ENCODE results near the gene IPMK. TPM values are rescaled to one million over a fixed set of nuclear protein-coding genes. Genes with fewer than 3 reads are reported as not detected.

The IPMK gene
- total RNA-seq, 1 experiment from 2014 or later: 10.9 TPM

GRCh38 chr10:58262766-58263165 lies 4.9 kb downstream of the IPMK start:
- H3K36me3 Mint-ChIP-seq: peaks cover 16% of the 10 kb centered on the region
- DNase-seq (ENCODE audit: low spot score) (no peak), ATAC-seq (no peak)
- no peak overlapping the region for H3K27ac Mint-ChIP-seq
- POLR2A ChIA-PET: no interaction called here
- H3K4me1 Mint-ChIP-seq: peaks cover 47% of the 10 kb centered on the region
- H3K9me3 Mint-ChIP-seq: peaks cover 13% of the 10 kb centered on the region
- H3K4me3 Mint-ChIP-seq: no peak overlapping the region
- CTCF ChIA-PET: interaction anchor here (0.9 kb wide), 1 partner anchor 110 kb away, joined by 3 read pairs; no protein-coding TSS in a partner anchor
- no peaks in the 10 kb centered on the region for H3K27me3 Mint-ChIP-seq (ENCODE audit: low read depth)
- TF ChIP-seq ATF6 (CRISPR knock-in tag; IDR thresholded peaks at IDR 0.05): no peak
- TF ChIP-seq NFATC4 (CRISPR knock-in tag; IDR thresholded peaks at IDR 0.05): no peak
- no peak for TF ChIP-seq GABPB1 (CRISPR knock-in tag; IDR thresholded peaks at IDR 0.05)
- no peak for TF ChIP-seq ZNF317 (CRISPR knock-in tag; IDR thresholded peaks at IDR 0.05; ENCODE audit: borderline replicate concordance, low read depth)

GRCh38 chr10:58260334-58260733 lies 7.4 kb downstream of the IPMK start:
- H3K27ac Mint-ChIP-seq: no peak overlapping the region; the same call in 1 of the 2 replicates
- no peak overlapping the region for H3K4me3 Mint-ChIP-seq
- peaks cover 35% of the 10 kb centered on the region for H3K36me3 Mint-ChIP-seq
- CTCF ChIA-PET: no interaction called here
- no peak for DNase-seq (ENCODE audit: low spot score)
- ATAC-seq: no peak
- no peak for TF ChIP-seq JAZF1 (CRISPR knock-in tag; IDR thresholded peaks at IDR 0.05)
- TF ChIP-seq NFATC4 (CRISPR knock-in tag; IDR thresholded peaks at IDR 0.05): no peak
- TF ChIP-seq MXD4 (CRISPR knock-in tag; IDR thresholded peaks at IDR 0.05; ENCODE audit: borderline replicate concordance): no peak
- no peak for TF ChIP-seq GRHL2 (CRISPR knock-in tag; IDR thresholded peaks at IDR 0.05; ENCODE audit: insufficient replicate concordance, severe bottlenecking)
- TF ChIP-seq TP53 (CRISPR knock-in tag; IDR thresholded peaks at IDR 0.05): no peak
- no peak for TF ChIP-seq ZNF317 (CRISPR knock-in tag; IDR thresholded peaks at IDR 0.05; ENCODE audit: borderline replicate concordance, low read depth)
- TF ChIP-seq USF1 (CRISPR knock-in tag; IDR thresholded peaks at IDR 0.05): no peak
- TF ChIP-seq TCF7 (CRISPR knock-in tag; IDR thresholded peaks at IDR 0.05; ENCODE audit: low read depth): no peak
- no peak for TF ChIP-seq ZNF425 (CRISPR knock-in tag; conservative IDR thresholded peaks at IDR 0.05)
- no peak for TF ChIP-seq E2F1 (CRISPR knock-in tag; IDR thresholded peaks at IDR 0.05)
- no peak for TF ChIP-seq USF2 (CRISPR knock-in tag; IDR thresholded peaks at IDR 0.05)
- no peak for TF ChIP-seq MLX (CRISPR knock-in tag; IDR thresholded peaks at IDR 0.05)
- TF ChIP-seq NFE2L1 (CRISPR knock-in tag; IDR thresholded peaks at IDR 0.05): no peak
- POLR2A ChIA-PET: no interaction called here
- peaks cover 32% of the 10 kb centered on the region for H3K9me3 Mint-ChIP-seq
- peaks cover 41% of the 10 kb centered on the region for H3K4me1 Mint-ChIP-seq
- H3K27me3 Mint-ChIP-seq (ENCODE audit: low read depth): peaks cover 9% of the 10 kb centered on the region

Data from WTC11 (cell line).